Measurements from ENCODE around the gene MED13L. TPM values are rescaled to one million over a fixed set of nuclear protein-coding genes. Genes with fewer than 3 reads are reported as not detected.

Gene MED13L
- total and polyA plus RNA-seq, 4 donors: 7.9 to 94.0 (median 37.7) TPM

GRCh38 chr12:116186482-116187150, 90.9 kb downstream of the MED13L start:
- no peak for DNase-seq (ENCODE audit: low spot score)
- Histone ChIP-seq H3K27ac (ENCODE audit: low read depth in 1 of 2, low read length in 2 of 2) (no peak overlapping the region), H3K9ac (ENCODE audit: low read depth in 1 of 2, low read length in 2 of 2) (no peak overlapping the region), H3K36me3 (ENCODE audit: control insufficient read depth in 4 of 4, insufficient read depth in 3 of 4, low read depth in 1 of 4, low read length in 3 of 4) (no peaks in the 10 kb centered on the region), H3K4me1 (ENCODE audit: control insufficient read depth in 4 of 4, insufficient read depth in 4 of 4, low read length in 3 of 4) (peaks cover 10 to 33% (median 18%) of the 10 kb centered on the region in 4 donors), H3K27me3 (ENCODE audit: control insufficient read depth in 4 of 4, insufficient read depth in 4 of 4, low read length in 3 of 4) (no peaks in the 10 kb centered on the region), H3K9me3 (ENCODE audit: control insufficient read depth in 4 of 4, low read length in 3 of 4) (no peaks in the 10 kb centered on the region), H3K4me3 (ENCODE audit: low read depth in 1 of 3, low read length in 3 of 3) (no peak overlapping the region)
- WGBS: 65% methylated on average over 3 of the region's 3 CpGs
- no peak for TF ChIP-seq CTCF (IDR thresholded peaks at IDR 0.05; ENCODE audit: low read depth, low read length, missing input control)
- TF ChIP-seq HNF4G (IDR thresholded peaks at IDR 0.05): peak; percentile 17
- peak; percentile 64 to 76 for TF ChIP-seq HNF4A (conservative IDR thresholded peaks at IDR 0.05)

DNA sequence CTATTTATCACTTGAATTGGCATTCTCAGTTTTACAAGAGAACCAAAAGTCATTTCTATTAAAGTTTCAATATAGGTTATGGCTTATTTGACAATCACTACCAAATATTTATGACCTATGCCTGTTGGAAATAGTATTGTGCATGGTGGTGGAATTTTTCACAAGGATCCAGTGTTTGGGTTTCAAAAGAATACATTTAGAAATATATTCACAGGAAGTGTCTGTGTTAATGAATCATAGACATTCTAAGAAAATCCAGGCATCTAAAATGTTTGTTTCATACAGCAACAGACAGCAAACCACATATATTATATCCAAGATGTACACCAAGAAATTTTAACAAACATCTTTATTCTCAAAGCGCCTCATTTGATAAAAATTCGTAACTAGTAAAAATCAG, 92.7 kb downstream of the MED13L start:
- Histone ChIP-seq H3K4me3 (ENCODE audit: low read depth in 1 of 3, low read length in 3 of 3) (no peak overlapping the region), H3K4me1 (ENCODE audit: control insufficient read depth in 4 of 4, insufficient read depth in 4 of 4, low read length in 3 of 4) (peaks cover 9 to 23% (median 16%) of the 10 kb centered on the region in 4 donors), H3K27me3 (ENCODE audit: control insufficient read depth in 4 of 4, insufficient read depth in 4 of 4, low read length in 3 of 4) (no peaks in the 10 kb centered on the region), H3K9ac (ENCODE audit: low read depth in 1 of 2, low read length in 2 of 2) (no peak overlapping the region), H3K9me3 (ENCODE audit: control insufficient read depth in 4 of 4, low read length in 3 of 4) (no peaks in the 10 kb centered on the region), H3K27ac (ENCODE audit: low read depth in 1 of 2, low read length in 2 of 2) (no peak overlapping the region), H3K36me3 (ENCODE audit: control insufficient read depth in 4 of 4, insufficient read depth in 3 of 4, low read depth in 1 of 4, low read length in 3 of 4) (no peaks in the 10 kb centered on the region)
- 98% methylated on average over 2 of the region's 2 CpGs for WGBS
- DNase-seq (ENCODE audit: low spot score): no peak
- TF ChIP-seq, protein P1, sequence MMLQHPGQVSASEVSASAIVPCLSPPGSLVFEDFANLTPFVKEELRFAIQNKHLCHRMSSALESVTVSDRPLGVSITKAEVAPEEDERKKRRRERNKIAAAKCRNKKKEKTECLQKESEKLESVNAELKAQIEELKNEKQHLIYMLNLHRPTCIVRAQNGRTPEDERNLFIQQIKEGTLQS (IDR thresholded peaks at IDR 0.05): no peak
- TF ChIP-seq RXRA (IDR thresholded peaks at IDR 0.05) (no peak), HNF4G (IDR thresholded peaks at IDR 0.05) (no peak), HNF4A (conservative IDR thresholded peaks at IDR 0.05) (no peak), RAD21 (IDR thresholded peaks at IDR 0.05) (no peak), NR2F2 (IDR thresholded peaks at IDR 0.05) (no peak), TAF1 (conservative IDR thresholded peaks at IDR 0.05) (no peak), GABPA (IDR thresholded peaks at IDR 0.05 in 1 of 2, conservative IDR thresholded peaks at IDR 0.05 in 1 of 2) (no peak), JUND (IDR thresholded peaks at IDR 0.05) (no peak), YY1 (IDR thresholded peaks at IDR 0.05) (no peak), SP1 (IDR thresholded peaks at IDR 0.05) (no peak)
- TF ChIP-seq, protein P2, sequence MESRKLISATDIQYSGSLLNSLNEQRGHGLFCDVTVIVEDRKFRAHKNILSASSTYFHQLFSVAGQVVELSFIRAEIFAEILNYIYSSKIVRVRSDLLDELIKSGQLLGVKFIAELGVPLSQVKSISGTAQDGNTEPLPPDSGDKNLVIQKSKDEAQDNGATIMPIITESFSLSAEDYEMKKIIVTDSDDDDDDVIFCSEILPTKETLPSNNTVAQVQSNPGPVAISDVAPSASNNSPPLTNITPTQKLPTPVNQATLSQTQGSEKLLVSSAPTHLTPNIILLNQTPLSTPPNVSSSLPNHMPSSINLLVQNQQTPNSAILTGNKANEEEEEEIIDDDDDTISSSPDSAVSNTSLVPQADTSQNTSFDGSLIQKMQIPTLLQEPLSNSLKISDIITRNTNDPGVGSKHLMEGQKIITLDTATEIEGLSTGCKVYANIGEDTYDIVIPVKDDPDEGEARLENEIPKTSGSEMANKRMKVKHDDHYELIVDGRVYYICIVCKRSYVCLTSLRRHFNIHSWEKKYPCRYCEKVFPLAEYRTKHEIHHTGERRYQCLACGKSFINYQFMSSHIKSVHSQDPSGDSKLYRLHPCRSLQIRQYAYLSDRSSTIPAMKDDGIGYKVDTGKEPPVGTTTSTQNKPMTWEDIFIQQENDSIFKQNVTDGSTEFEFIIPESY (IDR thresholded peaks at IDR 0.05): no peak
- TF ChIP-seq, protein P3, sequence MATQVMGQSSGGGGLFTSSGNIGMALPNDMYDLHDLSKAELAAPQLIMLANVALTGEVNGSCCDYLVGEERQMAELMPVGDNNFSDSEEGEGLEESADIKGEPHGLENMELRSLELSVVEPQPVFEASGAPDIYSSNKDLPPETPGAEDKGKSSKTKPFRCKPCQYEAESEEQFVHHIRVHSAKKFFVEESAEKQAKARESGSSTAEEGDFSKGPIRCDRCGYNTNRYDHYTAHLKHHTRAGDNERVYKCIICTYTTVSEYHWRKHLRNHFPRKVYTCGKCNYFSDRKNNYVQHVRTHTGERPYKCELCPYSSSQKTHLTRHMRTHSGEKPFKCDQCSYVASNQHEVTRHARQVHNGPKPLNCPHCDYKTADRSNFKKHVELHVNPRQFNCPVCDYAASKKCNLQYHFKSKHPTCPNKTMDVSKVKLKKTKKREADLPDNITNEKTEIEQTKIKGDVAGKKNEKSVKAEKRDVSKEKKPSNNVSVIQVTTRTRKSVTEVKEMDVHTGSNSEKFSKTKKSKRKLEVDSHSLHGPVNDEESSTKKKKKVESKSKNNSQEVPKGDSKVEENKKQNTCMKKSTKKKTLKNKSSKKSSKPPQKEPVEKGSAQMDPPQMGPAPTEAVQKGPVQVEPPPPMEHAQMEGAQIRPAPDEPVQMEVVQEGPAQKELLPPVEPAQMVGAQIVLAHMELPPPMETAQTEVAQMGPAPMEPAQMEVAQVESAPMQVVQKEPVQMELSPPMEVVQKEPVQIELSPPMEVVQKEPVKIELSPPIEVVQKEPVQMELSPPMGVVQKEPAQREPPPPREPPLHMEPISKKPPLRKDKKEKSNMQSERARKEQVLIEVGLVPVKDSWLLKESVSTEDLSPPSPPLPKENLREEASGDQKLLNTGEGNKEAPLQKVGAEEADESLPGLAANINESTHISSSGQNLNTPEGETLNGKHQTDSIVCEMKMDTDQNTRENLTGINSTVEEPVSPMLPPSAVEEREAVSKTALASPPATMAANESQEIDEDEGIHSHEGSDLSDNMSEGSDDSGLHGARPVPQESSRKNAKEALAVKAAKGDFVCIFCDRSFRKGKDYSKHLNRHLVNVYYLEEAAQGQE (IDR thresholded peaks at IDR 0.05): no peak
